OCI-LY1 (cell line): ENCODE measurements around the gene FAM117A.

Experiments
- CTCF ChIP-seq: fragments of 200-600 bp; sonication (generic), shearing (Covaris generic); IDR thresholded peaks from 2 replicates; pipeline ENCODE4 v1.5.1; 2017; ENCODE audit warnings: mild to moderate bottlenecking, antibody characterized with exemption, low read length, moderate library complexity, mixed read lengths
- EZH2 ChIP-seq: fragments of 200-600 bp; sonication (generic), shearing (Covaris generic); IDR thresholded peaks from 2 replicates; pipeline ENCODE4 v1.8.0; 2017; ENCODE audit warnings: borderline replicate concordance, mixed run types, mild to moderate bottlenecking, antibody characterized with exemption, low read length, moderate library complexity, mixed read lengths

- no peak for TF ChIP-seq CTCF
- no peak for TF ChIP-seq EZH2
These were observed 24.1 kb upstream of the FAM117A start for GRCh38 chr17:49787884-49788477.
